ENCODE results near the gene POU4F1.

- no peak for TF ChIP-seq CTCF (IDR thresholded peaks at IDR 0.05)
- no peak for TF ChIP-seq ZFX (IDR thresholded peaks at IDR 0.05; ENCODE audit: borderline replicate concordance)
Measured at GRCh38 chr13:78597602-78597932, 5.8 kb downstream of the POU4F1 start.

Measured in 22Rv1 (cell line).